ENCODE results near the gene SLC9A6. TPM values are rescaled to one million over a fixed set of nuclear protein-coding genes. Genes with fewer than 3 reads are reported as not detected.
"Not testable (repeated sequence)": the region's sequence is repeated elsewhere in the genome, so short reads cannot be mapped to it uniquely, and the experiment has no call there.

The SLC9A6 gene
- polyA plus RNA-seq, 3 donors, result 16.6 to 18.3 (median 16.9) TPM

- peak in 1 of 3 donors; percentile 27 for DNase-seq (ENCODE audit: low read depth in 3 of 3, low spot score in 2 of 3)
Observed at GRCh38 chrX:136028383-136028984, 43.2 kb downstream of the SLC9A6 start.

DNA sequence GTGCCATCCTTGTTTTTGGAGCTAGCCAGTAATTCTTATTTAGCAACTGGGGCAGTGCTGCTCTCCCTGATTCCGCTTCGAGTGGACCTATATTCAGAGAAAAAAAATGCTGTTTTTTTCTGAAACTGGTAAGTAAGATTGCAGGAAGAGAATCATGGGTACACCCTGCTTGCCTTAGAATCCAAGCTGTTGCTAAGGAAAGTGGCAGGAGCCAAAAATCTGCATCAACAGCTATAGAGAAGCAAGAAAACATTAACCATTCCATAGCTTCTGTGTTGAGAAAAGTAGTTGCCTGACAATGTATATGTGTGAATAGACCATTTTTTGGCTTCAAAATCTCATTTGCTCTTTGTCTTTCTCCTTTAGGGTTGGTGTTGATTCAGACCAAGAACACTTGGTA lies 44.5 kb downstream of the SLC9A6 start:
- no peak for DNase-seq (ENCODE audit: low read depth in 3 of 3, low spot score in 2 of 3)

DNA sequence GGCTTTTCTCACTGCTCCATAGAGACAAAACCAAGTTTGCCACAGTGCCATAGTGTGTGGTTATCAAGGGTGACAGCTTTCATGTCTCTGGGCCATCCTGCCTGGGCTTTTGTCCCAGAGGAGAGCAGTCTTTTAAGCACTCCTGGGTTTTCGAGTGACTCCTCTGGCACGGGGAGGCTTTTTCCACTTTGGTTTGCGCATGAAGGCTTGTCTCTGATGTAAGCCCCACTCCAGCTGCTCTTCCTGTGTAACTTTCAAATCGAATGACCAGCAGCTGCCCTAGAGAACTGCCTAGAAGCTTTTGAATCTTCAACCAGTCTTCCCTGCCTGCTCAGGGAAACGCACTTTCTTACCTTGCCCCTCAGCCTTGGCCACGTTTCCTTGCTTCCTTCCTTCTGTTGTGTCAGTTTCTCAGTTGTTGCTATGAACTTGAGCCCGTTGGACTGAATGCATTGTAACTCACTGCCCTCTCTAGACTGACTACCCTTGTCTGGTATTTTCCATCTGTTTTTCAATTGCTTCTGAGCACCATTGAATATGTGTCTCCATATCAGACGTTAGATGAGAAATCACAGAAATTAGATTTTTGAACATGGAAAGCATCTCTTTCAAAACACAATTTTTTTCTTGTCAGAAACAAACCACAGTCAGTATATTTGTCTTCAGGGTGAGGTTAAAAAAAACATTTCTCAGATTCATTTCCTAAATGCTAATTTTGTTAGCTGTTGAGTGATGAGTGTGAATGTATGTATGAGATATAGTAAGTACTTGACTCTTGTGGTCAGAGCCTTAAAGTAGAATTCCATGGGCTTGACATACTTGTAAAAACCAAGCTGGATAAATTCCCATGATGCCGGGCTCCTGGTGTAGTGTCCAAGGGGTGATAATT lies 45.3 kb downstream of the SLC9A6 start:
- DNase-seq (ENCODE audit: low read depth in 3 of 3, low spot score in 2 of 3), result no peak

DNA sequence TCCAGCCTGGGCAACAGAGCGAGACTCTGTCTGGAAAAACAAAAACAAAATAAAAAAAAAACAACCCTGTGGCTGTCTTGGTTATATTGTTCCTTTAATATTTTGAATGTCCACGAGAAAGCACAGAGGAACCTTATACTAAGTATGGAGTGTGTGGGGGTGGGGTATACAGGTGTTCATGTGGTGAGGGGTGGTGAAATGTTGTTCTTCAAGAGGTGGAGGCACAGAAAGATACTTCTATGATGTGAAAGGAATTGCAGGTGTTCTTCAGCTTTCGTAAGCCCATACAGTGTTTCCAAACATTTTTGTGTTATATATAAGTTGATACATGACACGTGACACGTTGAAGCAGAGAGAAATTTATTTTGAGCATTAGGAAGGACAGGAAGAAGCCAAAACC lies 46.4 kb downstream of the SLC9A6 start:
- no peak for DNase-seq (ENCODE audit: low read depth in 3 of 3, low spot score in 2 of 3)

GRCh38 chrX:136032370-136032769 lies 47.1 kb downstream of the SLC9A6 start:
- no peak for DNase-seq (ENCODE audit: low read depth in 3 of 3, low spot score in 2 of 3)

- DNase-seq (ENCODE audit: low read depth in 3 of 3, low spot score in 2 of 3), result no peak
Observed at GRCh38 chrX:136034668-136035067, 49.4 kb downstream of the SLC9A6 start.

DNA sequence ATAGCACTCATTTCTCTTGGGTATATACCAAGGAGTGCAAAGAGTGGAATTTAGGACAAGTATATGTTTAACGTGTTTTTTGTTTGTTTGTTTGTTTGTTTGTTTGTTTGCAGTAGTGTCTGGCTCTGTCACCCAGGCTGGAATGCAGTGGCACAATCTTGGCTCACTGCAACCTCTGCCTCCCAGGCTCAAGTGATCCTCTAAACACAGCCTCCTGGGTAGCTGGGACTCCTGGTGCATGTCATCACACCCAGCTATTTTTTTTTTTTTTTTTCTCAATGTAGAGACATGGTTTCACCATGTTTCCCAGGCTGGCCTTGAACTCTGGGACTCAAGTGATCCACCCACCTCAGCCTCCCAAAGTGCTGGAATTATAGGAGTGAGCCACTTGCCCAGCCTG lies 50.4 kb downstream of the SLC9A6 start:
- DNase-seq (ENCODE audit: low read depth in 3 of 3, low spot score in 2 of 3), result no peak

- no peak for DNase-seq (ENCODE audit: low read depth in 3 of 3, low spot score in 2 of 3)
Observed at GRCh38 chrX:136039485-136039884, 54.2 kb downstream of the SLC9A6 start.

DNA sequence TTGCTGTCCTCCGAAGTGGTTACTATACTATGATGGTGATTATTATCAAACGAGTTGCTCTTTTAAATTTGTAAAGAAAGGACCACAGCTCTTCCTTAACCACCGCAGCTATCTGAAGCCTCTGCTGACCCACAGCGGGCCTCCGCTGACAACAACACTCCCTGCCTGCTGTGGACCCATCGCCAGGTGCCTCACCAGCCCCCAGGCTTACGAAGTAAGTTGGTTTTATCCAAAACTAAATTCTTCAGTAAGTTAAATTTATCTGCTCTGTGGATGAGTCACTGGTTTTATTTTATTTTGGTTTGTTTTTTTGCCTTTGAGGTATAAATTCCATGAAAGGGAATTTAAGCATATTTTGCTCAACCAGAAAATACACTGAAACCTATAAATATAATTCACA lies 54.7 kb downstream of the SLC9A6 start:
- no peak for DNase-seq (ENCODE audit: low read depth in 3 of 3, low spot score in 2 of 3)

GRCh38 chrX:136041254-136041812 lies 56.1 kb downstream of the SLC9A6 start:
- no peak for DNase-seq (ENCODE audit: low read depth in 3 of 3, low spot score in 2 of 3)

GRCh38 chrX:136045008-136045407 lies 59.8 kb downstream of the SLC9A6 start:
- no peak for DNase-seq (ENCODE audit: low read depth in 3 of 3, low spot score in 2 of 3)

GRCh38 chrX:136046295-136047015 lies 61.2 kb downstream of the SLC9A6 start:
- DNase-seq (ENCODE audit: low read depth in 3 of 3, low spot score in 2 of 3), result no peak

DNA sequence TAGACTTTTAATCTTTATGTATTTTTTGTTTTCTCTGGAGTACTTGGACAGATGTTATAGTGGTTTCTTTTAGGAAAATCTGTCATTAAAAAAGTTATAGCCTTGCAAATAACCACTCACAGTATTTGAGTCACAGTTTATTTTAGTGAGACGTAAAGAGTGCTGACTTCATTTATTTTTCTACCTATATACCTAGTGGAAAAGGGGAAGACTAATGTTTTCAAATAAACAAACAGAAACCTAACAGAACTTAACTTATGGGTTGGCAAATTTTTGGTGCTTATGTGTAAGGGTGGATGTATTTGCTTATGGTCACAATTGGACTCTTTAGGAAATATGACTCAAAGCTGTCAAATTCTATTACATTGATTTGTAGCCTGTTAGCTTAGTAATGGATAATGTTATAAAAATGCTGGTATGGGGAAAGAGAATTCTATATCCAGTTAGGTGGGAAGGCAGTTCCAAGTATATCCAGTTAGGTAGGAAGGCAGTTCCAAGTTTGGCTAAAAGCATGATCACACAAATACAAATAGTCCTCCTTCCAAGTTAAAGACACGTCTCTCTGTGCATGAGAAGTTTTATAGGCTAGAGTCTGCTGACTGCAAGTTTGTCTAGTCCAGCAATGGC lies 61.9 kb downstream of the SLC9A6 start:
- DNase-seq (ENCODE audit: low read depth in 3 of 3, low spot score in 2 of 3), result no peak

- no peak for DNase-seq (ENCODE audit: low read depth in 3 of 3, low spot score in 2 of 3)
Observed at GRCh38 chrX:136047969-136048368, 62.7 kb downstream of the SLC9A6 start.

GRCh38 chrX:136048446-136048845 lies 63.2 kb downstream of the SLC9A6 start:
- DNase-seq (ENCODE audit: low read depth in 3 of 3, low spot score in 2 of 3), result no peak

DNA sequence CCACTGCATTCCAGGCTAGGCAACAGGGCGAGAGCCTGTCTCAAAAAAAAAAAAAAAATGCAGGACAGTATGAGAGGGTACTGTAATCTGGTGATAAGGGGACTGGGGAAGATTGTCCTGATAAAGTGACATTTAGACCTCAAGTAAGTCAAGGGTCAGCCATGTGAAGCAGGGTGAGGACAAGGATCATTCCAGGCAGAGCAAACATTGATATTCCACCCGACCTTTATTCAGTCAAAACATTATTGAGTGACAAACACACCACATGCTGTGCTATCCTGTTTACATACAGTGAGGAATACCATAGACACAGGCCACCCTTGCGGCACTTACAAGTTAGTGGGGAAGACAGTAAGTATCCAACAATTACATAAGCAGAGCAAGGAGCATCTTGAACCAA lies 64.4 kb downstream of the SLC9A6 start:
- DNase-seq (ENCODE audit: low read depth in 3 of 3, low spot score in 2 of 3), result no peak

DNA sequence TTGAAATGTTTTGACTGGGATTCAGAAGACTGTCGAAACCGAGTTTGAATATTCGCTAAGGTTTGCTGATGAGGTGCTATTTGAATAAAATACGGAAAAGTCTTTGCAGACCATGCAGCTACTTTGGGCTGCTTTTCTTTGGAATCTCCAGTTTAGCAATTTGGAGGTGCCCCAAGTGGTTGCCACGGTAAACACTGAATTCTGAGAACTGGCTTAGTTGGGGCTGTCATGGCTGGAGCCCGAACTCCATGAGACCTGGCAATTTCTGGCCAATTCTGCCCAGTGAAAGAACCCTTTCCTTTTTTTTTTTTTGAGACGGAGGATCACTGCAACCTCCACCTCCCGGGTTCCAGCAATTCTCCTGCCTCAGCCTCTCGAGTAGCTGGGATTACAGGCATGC lies 65.6 kb downstream of the SLC9A6 start:
- DNase-seq (ENCODE audit: low read depth in 3 of 3, low spot score in 2 of 3), result not testable (repeated sequence)

GRCh38 chrX:136051611-136052010 lies 66.4 kb downstream of the SLC9A6 start:
- no peak for DNase-seq (ENCODE audit: low read depth in 3 of 3, low spot score in 2 of 3)

GRCh38 chrX:136055651-136056221 lies 70.5 kb downstream of the SLC9A6 start:
- DNase-seq (ENCODE audit: low read depth in 3 of 3, low spot score in 2 of 3), result no peak

DNA sequence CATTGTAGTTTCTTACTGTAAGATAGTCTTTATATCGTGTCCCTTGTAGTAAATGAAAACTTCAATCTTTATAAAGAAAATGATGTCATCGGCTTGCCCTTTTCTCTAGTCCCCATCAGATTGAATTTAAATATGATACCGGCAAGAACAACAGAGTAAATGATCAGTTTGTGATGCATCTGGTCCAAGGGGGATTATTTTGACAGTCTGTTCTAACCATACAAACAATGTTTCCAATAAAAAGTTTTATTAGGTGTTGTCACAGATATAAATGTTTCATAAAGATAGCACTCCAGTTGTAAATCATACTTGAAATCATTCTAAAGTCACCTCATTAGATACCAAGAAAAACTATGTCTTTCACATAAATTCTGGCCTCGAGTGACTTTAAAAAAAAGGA lies 72.3 kb downstream of the SLC9A6 start:
- no peak for DNase-seq (ENCODE audit: low read depth in 3 of 3, low spot score in 2 of 3)

Data from right renal cortex interstitium (tissue), 3 donors.